ENCODE results near the gene B9D2.

DNA sequence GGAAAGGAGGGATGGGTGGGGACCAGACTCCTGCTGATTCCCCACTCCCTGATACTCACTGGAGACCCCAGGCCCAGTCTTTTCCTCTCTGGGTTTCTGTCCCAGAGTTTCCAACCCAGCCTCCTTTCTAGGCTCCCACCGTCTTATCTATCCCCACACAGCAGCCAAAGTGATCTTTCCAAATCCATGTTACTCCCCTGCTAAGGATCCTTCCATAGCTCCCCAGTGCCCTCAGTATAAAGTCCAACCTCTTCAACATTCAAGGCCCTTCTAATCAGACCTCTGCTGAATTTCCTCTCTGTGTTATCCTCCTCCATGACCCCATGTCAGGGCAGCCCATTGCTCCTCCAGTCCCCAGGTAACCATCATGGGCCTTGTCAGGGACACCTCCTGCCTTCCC lies 8.9 kb downstream of the B9D2 start:
- TF ChIP-seq, protein P1, sequence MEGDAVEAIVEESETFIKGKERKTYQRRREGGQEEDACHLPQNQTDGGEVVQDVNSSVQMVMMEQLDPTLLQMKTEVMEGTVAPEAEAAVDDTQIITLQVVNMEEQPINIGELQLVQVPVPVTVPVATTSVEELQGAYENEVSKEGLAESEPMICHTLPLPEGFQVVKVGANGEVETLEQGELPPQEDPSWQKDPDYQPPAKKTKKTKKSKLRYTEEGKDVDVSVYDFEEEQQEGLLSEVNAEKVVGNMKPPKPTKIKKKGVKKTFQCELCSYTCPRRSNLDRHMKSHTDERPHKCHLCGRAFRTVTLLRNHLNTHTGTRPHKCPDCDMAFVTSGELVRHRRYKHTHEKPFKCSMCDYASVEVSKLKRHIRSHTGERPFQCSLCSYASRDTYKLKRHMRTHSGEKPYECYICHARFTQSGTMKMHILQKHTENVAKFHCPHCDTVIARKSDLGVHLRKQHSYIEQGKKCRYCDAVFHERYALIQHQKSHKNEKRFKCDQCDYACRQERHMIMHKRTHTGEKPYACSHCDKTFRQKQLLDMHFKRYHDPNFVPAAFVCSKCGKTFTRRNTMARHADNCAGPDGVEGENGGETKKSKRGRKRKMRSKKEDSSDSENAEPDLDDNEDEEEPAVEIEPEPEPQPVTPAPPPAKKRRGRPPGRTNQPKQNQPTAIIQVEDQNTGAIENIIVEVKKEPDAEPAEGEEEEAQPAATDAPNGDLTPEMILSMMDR (IDR thresholded peaks at IDR 0.05) = no peak
- TF ChIP-seq EZH2 (IDR thresholded peaks at IDR 0.05) = no peak
- TF ChIP-seq EZH2phosphoT487 (IDR thresholded peaks at IDR 0.05) = no peak

Measured in neural progenitor cell (in vitro differentiated cells).